NCI-H226 (cell line): Measurements from ENCODE around the gene TPM4.

Experiments
- DNase-seq: peaks from one replicate; pipeline ENCODE4 v3.0.0-alpha.2; 2015

Gene TPM4

GRCh38 chr19:16133818-16134217, 57.5 kb downstream of the TPM4 start:
- DNase-seq = no peak

GRCh38 chr19:16134510-16134909, 58.2 kb downstream of the TPM4 start:
- no peak for DNase-seq

GRCh38 chr19:16135430-16136127, 59.3 kb downstream of the TPM4 start:
- DNase-seq = no peak

GRCh38 chr19:16136185-16136999, 60.1 kb downstream of the TPM4 start:
- no peak for DNase-seq

- no peak for DNase-seq
Observed at GRCh38 chr19:16139752-16140151, 63.5 kb downstream of the TPM4 start.

- DNase-seq = no peak
Observed at GRCh38 chr19:16141043-16141442, 64.7 kb downstream of the TPM4 start.

GRCh38 chr19:16142032-16142580, 65.8 kb downstream of the TPM4 start:
- no peak for DNase-seq

- DNase-seq = no peak
Observed at GRCh38 chr19:16143399-16144215, 67.3 kb downstream of the TPM4 start, which contains the start of gene HSH2D. Gene HSH2D, plus strand, starts transcription at chr19:16143685. Its CDS starts 5,066 bp downstream, at chr19:16148751.

- no peak for DNase-seq
Observed at GRCh38 chr19:16144216-16144581, 67.9 kb downstream of the TPM4 start.

- no peak for DNase-seq
Observed at GRCh38 chr19:16146112-16146511, 69.8 kb downstream of the TPM4 start.

GRCh38 chr19:16148443-16149229, 72.3 kb downstream of the TPM4 start:
- DNase-seq = no peak
